Measurements from ENCODE around the gene ACD.

DNA sequence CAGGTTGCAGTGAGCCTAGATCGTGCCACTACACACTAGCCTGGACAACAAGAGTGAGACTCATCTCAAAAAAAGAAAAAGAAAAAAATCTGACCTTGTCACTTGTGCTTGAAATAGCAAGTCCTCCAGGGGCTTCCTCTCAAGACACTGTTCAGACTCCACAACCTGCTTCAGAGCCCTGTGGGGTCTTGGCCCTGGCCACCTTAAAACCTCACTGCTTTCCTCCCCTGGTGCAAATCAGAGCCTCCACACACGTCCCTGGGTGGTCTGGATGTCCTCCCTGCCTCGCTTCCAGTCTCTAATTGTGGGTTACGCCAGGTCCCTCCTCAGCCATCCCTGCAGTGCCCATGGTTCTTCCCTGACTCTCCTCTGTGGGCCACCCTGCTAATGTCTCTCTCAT lies 4.7 kb downstream of the ACD start:
- TF ChIP-seq, protein P1, sequence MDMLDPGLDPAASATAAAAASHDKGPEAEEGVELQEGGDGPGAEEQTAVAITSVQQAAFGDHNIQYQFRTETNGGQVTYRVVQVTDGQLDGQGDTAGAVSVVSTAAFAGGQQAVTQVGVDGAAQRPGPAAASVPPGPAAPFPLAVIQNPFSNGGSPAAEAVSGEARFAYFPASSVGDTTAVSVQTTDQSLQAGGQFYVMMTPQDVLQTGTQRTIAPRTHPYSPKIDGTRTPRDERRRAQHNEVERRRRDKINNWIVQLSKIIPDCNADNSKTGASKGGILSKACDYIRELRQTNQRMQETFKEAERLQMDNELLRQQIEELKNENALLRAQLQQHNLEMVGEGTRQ (IDR thresholded peaks at IDR 0.05; ENCODE audit: low read depth, low read length): no peak
- TF ChIP-seq, protein P2, sequence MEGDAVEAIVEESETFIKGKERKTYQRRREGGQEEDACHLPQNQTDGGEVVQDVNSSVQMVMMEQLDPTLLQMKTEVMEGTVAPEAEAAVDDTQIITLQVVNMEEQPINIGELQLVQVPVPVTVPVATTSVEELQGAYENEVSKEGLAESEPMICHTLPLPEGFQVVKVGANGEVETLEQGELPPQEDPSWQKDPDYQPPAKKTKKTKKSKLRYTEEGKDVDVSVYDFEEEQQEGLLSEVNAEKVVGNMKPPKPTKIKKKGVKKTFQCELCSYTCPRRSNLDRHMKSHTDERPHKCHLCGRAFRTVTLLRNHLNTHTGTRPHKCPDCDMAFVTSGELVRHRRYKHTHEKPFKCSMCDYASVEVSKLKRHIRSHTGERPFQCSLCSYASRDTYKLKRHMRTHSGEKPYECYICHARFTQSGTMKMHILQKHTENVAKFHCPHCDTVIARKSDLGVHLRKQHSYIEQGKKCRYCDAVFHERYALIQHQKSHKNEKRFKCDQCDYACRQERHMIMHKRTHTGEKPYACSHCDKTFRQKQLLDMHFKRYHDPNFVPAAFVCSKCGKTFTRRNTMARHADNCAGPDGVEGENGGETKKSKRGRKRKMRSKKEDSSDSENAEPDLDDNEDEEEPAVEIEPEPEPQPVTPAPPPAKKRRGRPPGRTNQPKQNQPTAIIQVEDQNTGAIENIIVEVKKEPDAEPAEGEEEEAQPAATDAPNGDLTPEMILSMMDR (conservative IDR thresholded peaks at IDR 0.05; ENCODE audit: low read depth, low read length): no peak
- TF ChIP-seq POLR2A (IDR thresholded peaks at IDR 0.05; ENCODE audit: low read depth, low read length) (no peak), RCOR1 (IDR thresholded peaks at IDR 0.05; ENCODE audit: insufficient replicate concordance, low read length) (no peak), NFE2L2 (IDR thresholded peaks at IDR 0.05; ENCODE audit: low read depth, low read length) (no peak), MXI1 (IDR thresholded peaks at IDR 0.05; ENCODE audit: borderline replicate concordance, low read depth, low read length) (no peak), RFX5 (IDR thresholded peaks at IDR 0.05; ENCODE audit: low read depth, low read length) (no peak), SMC3 (IDR thresholded peaks at IDR 0.05; ENCODE audit: low read depth, low read length) (no peak), BHLHE40 (IDR thresholded peaks at IDR 0.05; ENCODE audit: low read depth, low read length) (no peak), CHD1 (IDR thresholded peaks at IDR 0.05; ENCODE audit: low read depth, low read length) (no peak)
- TF ChIP-seq, protein P3, sequence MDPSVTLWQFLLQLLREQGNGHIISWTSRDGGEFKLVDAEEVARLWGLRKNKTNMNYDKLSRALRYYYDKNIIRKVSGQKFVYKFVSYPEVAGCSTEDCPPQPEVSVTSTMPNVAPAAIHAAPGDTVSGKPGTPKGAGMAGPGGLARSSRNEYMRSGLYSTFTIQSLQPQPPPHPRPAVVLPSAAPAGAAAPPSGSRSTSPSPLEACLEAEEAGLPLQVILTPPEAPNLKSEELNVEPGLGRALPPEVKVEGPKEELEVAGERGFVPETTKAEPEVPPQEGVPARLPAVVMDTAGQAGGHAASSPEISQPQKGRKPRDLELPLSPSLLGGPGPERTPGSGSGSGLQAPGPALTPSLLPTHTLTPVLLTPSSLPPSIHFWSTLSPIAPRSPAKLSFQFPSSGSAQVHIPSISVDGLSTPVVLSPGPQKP (IDR thresholded peaks at IDR 0.05; ENCODE audit: borderline replicate concordance, low read depth, low read length): no peak

Data from IMR-90 (cell line).